Heart left ventricle (tissue), 16 donors: ENCODE results near the gene TRUB2. TPM values are rescaled to one million over a fixed set of nuclear protein-coding genes. Genes with fewer than 3 reads are reported as not detected.

Experiments
- ATAC-seq, 4 donors: fragments of 200-7000 bp; cut with Tn5 transposase; one replicate each; pipeline ENCODE4 v1.9.1; 2020 to 2022; ENCODE audit warnings: moderate library complexity in 4 of 4, mild to moderate bottlenecking in 3 of 4, moderate number of reproducible peaks in 1 of 4
- DNase-seq, 5 donors: peaks; one replicate each; pipeline ENCODE4 v3.0.0-alpha.2; 2020
- H3K27ac ChIP-seq, 12 donors: fragments of 200-600 bp; sonication (generic) in 4 of 12; one replicate each; pipeline versions ENCODE4 v1.5.0 to v1.8.0; 2016 to 2022; ENCODE audit warnings: mild to moderate bottlenecking in 2 of 12
- H3K27me3 ChIP-seq, 9 donors: fragments of 200-600 bp; sonication (generic) in 2 of 9; one replicate each; pipeline versions ENCODE4 v1.5.1 to v1.8.0; 2016 to 2022; ENCODE audit warnings: mild to moderate bottlenecking in 3 of 9
- H3K36me3 ChIP-seq, 9 donors: fragments of 200-600 bp; sonication (generic) in 2 of 9; one replicate each; pipeline versions ENCODE4 v1.5.0 to v1.8.0; 2018 to 2022; ENCODE audit warnings: mild to moderate bottlenecking in 2 of 9
- H3K4me1 ChIP-seq, 12 donors: fragments of 200-600 bp; sonication (generic) in 4 of 12; one replicate each; pipeline versions ENCODE4 v1.5.0 to v1.8.0; 2016 to 2022; ENCODE audit warnings: mild to moderate bottlenecking in 3 of 12
- H3K4me3 ChIP-seq, 12 donors: fragments of 200-600 bp; sonication (generic) in 4 of 12; one replicate each; pipeline versions ENCODE4 v1.5.0 to v1.8.0; 2017 to 2022; ENCODE audit warnings: mild to moderate bottlenecking in 9 of 12, moderate library complexity in 4 of 12
- H3K9me3 ChIP-seq, 12 donors: fragments of 200-600 bp; sonication (generic) in 4 of 12; one replicate each; pipeline versions ENCODE4 v1.5.0 to v1.8.0; 2016 to 2022; ENCODE audit warnings: mild to moderate bottlenecking in 1 of 12
- POLR2A ChIP-seq, 2 donors: fragments of 450-650 bp; IDR thresholded peaks; one replicate each; pipeline ENCODE4 v1.6.1; 2017; ENCODE audit warnings: antibody characterized with exemption in 2 of 2, mild to moderate bottlenecking in 2 of 2, moderate library complexity in 2 of 2
- WGBS, 4 donors: extraction: QIAGEN DNeasy Blood & Tissue Kit in 2 of 4; methylation state at CpG; one replicate each; pipeline versions ENCODE4 v1.1.5 to v1.1.7; 2013 to 2018; 5-methylcytosine and 5-hydroxymethylcytosine counted together
- intact Hi-C, 10 donors: fragments of 100-400 bp; cut with DNase I; formaldehyde crosslinking; loops; one replicate each; pipeline versions ENCODE4 v1.11.1 to v1.14.2; 2022
- long read RNA-seq, 3 donors: library from polyadenylated mRNA; unstranded; transcript quantifications; one replicate each; pipeline ENCODE4 v2.0.0, GENCODE V29; 2020 to 2021
- polyA plus RNA-seq, 2 donors: library from polyadenylated mRNA; stranded (reverse); fragments of 200-250 nt; gene quantifications; one replicate each; pipeline ENCODE4 v1.2.3, GENCODE V29; 2013
- total RNA-seq, 9 donors: library from RNA; depleted of rRNA in 2 of 9; stranded (reverse); fragments of >200 nt in 2 of 9; fragmentation: NEBNext Ultra II Directional in 3 of 9; extraction: Animal tissue kit (Norgen Biotek cat#: 25700) in 3 of 9; gene quantifications; one replicate each; pipeline versions ENCODE4 v1.1.0 to v1.2.4, GENCODE V29; 2016 to 2023
- TF ChIP-seq, protein P1 (sequence below), 12 donors: fragments of 200-600 bp; sonication (generic) in 4 of 12; IDR thresholded peaks; one replicate each; pipeline versions ENCODE4 v1.5.0 to v1.8.0; 2018 to 2022; ENCODE audit warnings: antibody characterized with exemption in 12 of 12, mild to moderate bottlenecking in 5 of 12
- donor health status: ischemic (EF 13 %, LVEDD 7.1; RV severe dilation, severe dysfunction).
- donor health status: healthy with polysubstance abuse.
- donor health status: DM: no; HTN: yes; CAD: no.
- donor health status: DM: no; HTN: no; CAD: no.
- donor health status: ischemic (EF 25% LVEDD 6.9; RV normal size, moderate dysfunction).
- donor health status: ischemic (EF 25% LVEDD 5.7; RV mildly dilated, moderate dysfunction).
- donor health status: healthy.
- donor health status: DM: yes; HTN: yes; CAD: no.
- donor health status: ischemic (EF 35%, LVEDD 5.7; RV mildly dilated, moderate dysfunction).
- donor health status: nonischemic (EF 11% LVEDD 7.7; RV severe dilation, severe dysfunction).
- donor health status: DM: yes; HTN: yes; CAD: no.
- donor health status: PGD.
- donor health status: ischemic (EF 29% LVEDD 5.4; RV normal size, mild dysfunction).
- donor health status: nonischemic (EF 23%, LVEDD 6.1; RV moderate dilation, normal function).

The TRUB2 gene, protein sequence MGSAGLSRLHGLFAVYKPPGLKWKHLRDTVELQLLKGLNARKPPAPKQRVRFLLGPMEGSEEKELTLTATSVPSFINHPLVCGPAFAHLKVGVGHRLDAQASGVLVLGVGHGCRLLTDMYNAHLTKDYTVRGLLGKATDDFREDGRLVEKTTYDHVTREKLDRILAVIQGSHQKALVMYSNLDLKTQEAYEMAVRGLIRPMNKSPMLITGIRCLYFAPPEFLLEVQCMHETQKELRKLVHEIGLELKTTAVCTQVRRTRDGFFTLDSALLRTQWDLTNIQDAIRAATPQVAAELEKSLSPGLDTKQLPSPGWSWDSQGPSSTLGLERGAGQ
- 10 to 100 TPM; 12.9 to 49.7 (median 34.5) TPM for total RNA-seq
- polyA plus RNA-seq: 10 to 100 TPM; 25.3 to 25.6 TPM
- long read RNA-seq, donor 1, full-length matches to known transcripts: 59 of 66 reads
- long read RNA-seq, donor 1, partial matches to known transcripts: 3 of 66 reads
- long read RNA-seq, donor 1, other reads (novel, unspliced or antisense): 4 of 66 reads
- long read RNA-seq, donor 2, full-length matches to known transcripts: 241 of 247 reads
- long read RNA-seq, donor 2, partial matches to known transcripts: 1 of 247 reads
- long read RNA-seq, donor 2, other reads (novel, unspliced or antisense): 5 of 247 reads
- long read RNA-seq, donor 3, full-length matches to known transcripts: 44 of 53 reads
- long read RNA-seq, donor 3, partial matches to known transcripts: 2 of 53 reads
- long read RNA-seq, donor 3, other reads (novel, unspliced or antisense): 7 of 53 reads

DNA sequence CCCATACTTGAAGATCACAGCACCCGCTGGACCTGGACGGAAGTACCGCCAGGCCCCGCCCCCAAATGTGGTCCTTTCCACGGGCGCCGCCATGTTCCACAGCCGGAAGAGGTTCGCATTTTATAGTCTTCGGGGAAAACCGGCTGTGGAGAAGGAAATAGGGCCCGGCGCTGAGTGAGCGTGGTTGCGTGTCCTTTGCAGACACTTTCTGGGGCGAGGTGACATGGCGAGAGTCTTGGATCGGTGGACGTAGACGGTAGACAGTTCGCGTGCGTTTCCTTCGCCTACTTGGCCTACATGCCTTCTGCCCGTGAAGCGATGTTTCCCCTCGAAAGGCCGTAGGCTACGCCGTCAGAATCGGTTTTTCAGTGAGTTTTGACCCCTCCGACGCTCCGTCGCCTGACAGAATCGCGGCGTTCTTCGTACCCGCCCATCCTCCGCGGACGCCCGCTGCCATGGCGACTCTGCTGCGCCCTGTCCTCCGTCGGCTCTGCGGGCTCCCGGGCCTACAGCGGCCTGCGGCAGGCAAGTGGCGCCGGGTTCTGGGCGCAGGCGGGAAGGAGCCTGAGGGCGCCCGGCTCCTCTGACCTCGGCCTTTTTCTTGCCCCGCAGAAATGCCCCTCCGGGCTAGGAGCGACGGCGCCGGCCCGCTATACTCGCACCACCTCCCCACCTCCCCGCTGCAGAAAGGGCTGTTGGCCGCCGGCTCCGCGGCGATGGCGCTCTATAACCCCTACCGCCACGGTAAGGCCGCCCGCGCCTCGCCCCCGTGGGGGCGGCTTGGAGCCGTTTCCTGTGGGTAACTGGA is at the start of gene TRUB2, which contains the start of gene COQ4:
Gene TRUB2 (minus strand): TSS at position 44 of the 808 bp plus-strand sequence. CDS start 39 bp downstream, at position 5.
Gene COQ4 (plus strand): TSS at position 436 of the 808 bp plus-strand sequence. CDS start 20 bp downstream, at position 456.
- Histone ChIP-seq H3K4me1 (peaks cover 6 to 41% (median 29%) of the 10 kb centered on the region in 12 donors), H3K9me3 (no peaks in the 10 kb centered on the region), H3K4me3 (peak within 1 kb of the TSS; percentile 62 to 98 (median 92)), H3K27ac (peak within 1 kb of the TSS; percentile 84 to 98 (median 94)), H3K27me3 (no peaks in the 10 kb centered on the region), H3K36me3 (peaks cover 0 to 63% (median 39%) of the 10 kb centered on the region in 9 donors)
- TF ChIP-seq, protein P1, sequence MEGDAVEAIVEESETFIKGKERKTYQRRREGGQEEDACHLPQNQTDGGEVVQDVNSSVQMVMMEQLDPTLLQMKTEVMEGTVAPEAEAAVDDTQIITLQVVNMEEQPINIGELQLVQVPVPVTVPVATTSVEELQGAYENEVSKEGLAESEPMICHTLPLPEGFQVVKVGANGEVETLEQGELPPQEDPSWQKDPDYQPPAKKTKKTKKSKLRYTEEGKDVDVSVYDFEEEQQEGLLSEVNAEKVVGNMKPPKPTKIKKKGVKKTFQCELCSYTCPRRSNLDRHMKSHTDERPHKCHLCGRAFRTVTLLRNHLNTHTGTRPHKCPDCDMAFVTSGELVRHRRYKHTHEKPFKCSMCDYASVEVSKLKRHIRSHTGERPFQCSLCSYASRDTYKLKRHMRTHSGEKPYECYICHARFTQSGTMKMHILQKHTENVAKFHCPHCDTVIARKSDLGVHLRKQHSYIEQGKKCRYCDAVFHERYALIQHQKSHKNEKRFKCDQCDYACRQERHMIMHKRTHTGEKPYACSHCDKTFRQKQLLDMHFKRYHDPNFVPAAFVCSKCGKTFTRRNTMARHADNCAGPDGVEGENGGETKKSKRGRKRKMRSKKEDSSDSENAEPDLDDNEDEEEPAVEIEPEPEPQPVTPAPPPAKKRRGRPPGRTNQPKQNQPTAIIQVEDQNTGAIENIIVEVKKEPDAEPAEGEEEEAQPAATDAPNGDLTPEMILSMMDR (IDR thresholded peaks at IDR 0.05): no peak
- TF ChIP-seq POLR2A (IDR thresholded peaks at IDR 0.05): peak in 1 of 2 donors; percentile 40
- intact Hi-C loops: loop anchor here in 2 of 10 donors (2.0 to 10.0 kb wide), 2 partner anchors 18 to 138 kb away; partner anchors contain the start of gene SLC27A4 (in 1 of the 2)
- ATAC-seq (peak; percentile 98 to 99 (median 98)), DNase-seq (peak; percentile 94 to 95 (median 94))
- WGBS, 4 donors: 0 to 1% (median 0%) methylated on average over 35 to 83 of the region's 83 CpGs

DNA sequence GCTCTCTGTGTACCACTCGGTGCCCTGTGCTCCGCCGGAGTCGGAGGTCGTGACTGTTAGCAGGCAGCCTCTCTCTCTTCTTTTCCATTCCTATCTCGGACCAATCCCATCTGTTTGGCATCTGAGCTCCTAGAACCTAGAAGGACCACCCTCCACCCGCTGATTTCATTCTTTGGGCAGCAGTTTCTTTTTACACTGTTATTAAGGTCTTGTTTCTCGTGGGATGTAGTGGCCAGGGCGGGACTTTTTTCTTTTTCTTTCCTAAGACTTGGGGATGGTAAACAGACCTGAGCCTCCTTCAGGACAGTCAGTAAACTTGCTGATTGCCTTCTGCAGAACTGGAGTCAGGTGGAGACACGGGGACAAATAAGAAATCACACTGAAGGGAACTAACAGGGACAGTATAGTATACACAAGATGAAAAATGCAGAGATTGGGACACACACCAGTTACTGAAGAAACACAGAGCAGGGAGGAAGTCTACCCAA is 49.4 kb upstream of the TRUB2 start:
- no peaks in the 10 kb centered on the region for H3K9me3 ChIP-seq
- ATAC-seq: no peak
- H3K36me3 ChIP-seq: peaks cover 0 to 28% (median 10%) of the 10 kb centered on the region in 9 donors
- DNase-seq: no peak
- TF ChIP-seq, protein P1 (IDR thresholded peaks at IDR 0.05): no peak
- TF ChIP-seq POLR2A (IDR thresholded peaks at IDR 0.05): no peak
- H3K4me3 ChIP-seq: peak overlapping the region; percentile 62 to 99 (median 89)
- H3K4me1 ChIP-seq: peaks cover 0 to 29% (median 19%) of the 10 kb centered on the region in 12 donors
- intact Hi-C loops: loop anchor here in 1 of 10 donors (5.0 kb wide), 1 partner anchor 41 kb away; no protein-coding TSS in a partner anchor
- H3K27ac ChIP-seq: peak overlapping the region; percentile 89 to 98 (median 94)
- WGBS, 4 donors: 0 to 1% (median 1%) methylated on average over 10 of the region's 10 CpGs
- H3K27me3 ChIP-seq: no peaks in the 10 kb centered on the region

DNA sequence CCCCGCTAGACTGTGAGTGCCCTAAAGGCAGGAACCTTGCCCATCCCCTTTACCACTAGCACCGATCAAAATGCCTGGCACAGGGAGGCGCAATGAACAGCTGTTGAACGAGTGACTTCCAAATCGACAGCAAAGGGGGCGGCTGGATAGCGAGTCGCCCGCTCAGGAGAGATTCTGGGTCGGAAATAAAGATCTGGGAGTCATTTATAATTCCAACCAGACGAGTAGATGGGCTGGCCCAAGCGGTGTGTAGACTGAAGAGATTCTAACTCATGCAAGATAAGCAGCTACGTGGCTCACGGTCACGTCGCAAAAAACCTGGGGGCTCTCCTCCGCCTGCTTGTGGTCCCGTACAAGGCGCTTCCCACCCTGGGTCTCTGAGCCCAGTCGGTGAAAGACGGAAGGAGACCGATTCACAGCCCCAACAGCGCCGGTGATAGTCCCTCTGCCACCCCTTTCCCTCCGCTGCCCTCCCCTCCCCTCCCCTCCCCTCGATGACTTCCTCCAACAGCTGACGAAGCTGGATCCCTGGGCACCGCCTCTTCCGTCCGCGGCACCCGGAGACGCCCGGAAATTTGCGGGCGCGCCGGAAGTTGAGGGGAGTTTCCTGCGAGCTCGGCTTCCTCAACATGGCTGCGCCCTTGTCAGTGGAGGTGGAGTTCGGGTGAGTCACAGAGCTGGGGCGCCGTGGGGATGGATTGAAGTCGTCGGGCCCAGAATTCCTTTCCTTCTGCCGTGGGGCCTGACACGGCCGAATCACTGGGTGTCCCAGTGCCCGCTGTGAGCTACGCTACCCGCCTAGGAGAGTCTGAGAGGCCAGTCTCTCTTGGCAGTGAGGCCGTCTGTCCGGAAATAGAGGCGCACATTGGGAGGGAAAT is 48.7 kb upstream of the TRUB2 start, which contains the start of gene URM1:
Gene URM1 (plus strand): TSS at position 623 of the 878 bp plus-strand sequence. CDS start 7 bp downstream, at position 630.
- peak in 1 of 2 donors; percentile 91 for TF ChIP-seq POLR2A (IDR thresholded peaks at IDR 0.05)
- TF ChIP-seq, protein P1 (IDR thresholded peaks at IDR 0.05): peak in 1 of 12 donors; percentile 16
- intact Hi-C loops: loop anchor here in 1 of 10 donors (5.0 kb wide), 1 partner anchor 41 kb away; no protein-coding TSS in a partner anchor
- Histone ChIP-seq H3K4me1 (peaks cover 0 to 29% (median 19%) of the 10 kb centered on the region in 12 donors), H3K36me3 (peaks cover 0 to 27% (median 10%) of the 10 kb centered on the region in 9 donors), H3K27ac (peak within 1 kb of the TSS; percentile 89 to 98 (median 94)), H3K9me3 (no peaks in the 10 kb centered on the region), H3K27me3 (no peaks in the 10 kb centered on the region), H3K4me3 (peak within 1 kb of the TSS; percentile 62 to 99 (median 89))
- WGBS, 4 donors: 0 to 1% (median 1%) methylated on average over 51 to 55 of the region's 55 CpGs
- ATAC-seq: peak; percentile 94 to 99 (median 98)
- DNase-seq: peak; percentile 95 to 97 (median 96)
